ENCODE results near the gene LDHD.

DNA sequence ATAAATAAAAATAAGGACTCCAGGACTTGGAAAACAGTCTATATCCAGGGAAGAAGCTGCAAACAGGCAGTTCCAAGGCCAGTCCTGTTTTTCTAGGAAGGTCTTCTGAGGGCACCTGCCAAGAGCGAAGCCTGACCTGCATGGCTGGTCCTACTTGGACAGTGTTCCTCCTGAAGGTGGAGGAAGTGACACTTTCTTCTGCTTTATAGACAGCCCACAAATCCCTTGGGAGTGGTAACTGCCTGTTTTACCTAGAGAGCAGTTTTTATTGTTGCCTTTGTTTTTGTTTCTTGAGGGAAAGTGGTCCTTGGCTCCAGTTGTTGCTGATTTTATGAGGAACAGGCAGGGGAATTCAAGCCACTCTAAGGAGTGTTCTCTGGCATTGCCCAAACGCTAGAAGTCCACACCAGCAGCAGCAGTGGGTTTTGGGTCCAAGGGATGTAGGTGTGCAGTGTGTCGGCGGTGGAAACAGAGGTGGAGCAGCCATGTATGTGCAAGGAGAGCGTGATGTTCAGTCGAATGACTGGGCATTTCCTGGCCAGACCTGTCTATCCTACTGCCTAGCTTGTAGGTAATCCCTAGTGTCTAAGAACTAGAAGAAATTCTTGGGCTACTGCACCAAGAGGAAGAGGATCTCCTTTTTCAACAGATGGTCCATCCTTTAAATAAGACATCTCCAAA is 35.3 kb downstream of the LDHD start:
- TF ChIP-seq POLR2A (IDR thresholded peaks at IDR 0.05; ENCODE audit: low read length) (no peak), GATA1 (IDR thresholded peaks at IDR 0.05; ENCODE audit: low read depth, low read length) (no peak)
